Measurements from ENCODE around the gene SLC41A2. TPM values are rescaled to one million over a fixed set of nuclear protein-coding genes. Genes with fewer than 3 reads are reported as not detected.

The SLC41A2 gene
- total and polyA plus RNA-seq, 7 experiments from 2014 or later, result 0.08 to 12.7 (median 2.1) TPM

Other genes starting within 250 kb of the SLC41A2 start
- 10 to 100 TPM; 10.5 to 18.0 (median 15.2) TPM for gene NOPCHAP1, start 28.0 kb upstream of the SLC41A2 start, total RNA-seq
- gene NOPCHAP1, start 28.0 kb upstream of the SLC41A2 start, polyA plus RNA-seq, result 10 to 100 TPM; 11.6 to 11.7 TPM
- under 1 TPM in 4 of 5 experiments, not detected in 1; 0.24 to 0.42 (median 0.34) TPM for gene ALDH1L2, start 126.2 kb upstream of the SLC41A2 start, total RNA-seq
- gene ALDH1L2, start 126.2 kb upstream of the SLC41A2 start, polyA plus RNA-seq, result not detected
- 10 to 100 TPM; 43.2 to 76.8 (median 53.0) TPM for gene WASHC4, start 149.4 kb upstream of the SLC41A2 start, total RNA-seq
- gene WASHC4, start 149.4 kb upstream of the SLC41A2 start, polyA plus RNA-seq, result 10 to 100 TPM; 31.0 to 36.4 TPM

All from naive thymus-derived CD4-positive, alpha-beta T cell (primary cell).